HUES6 (cell line): Measurements from ENCODE around the gene ITPR3.

ENCODE experiments used
- H3K27ac ChIP-seq: 2 replicates; pipeline ENCODE4 v1.7.0; 2013; ENCODE audit warnings: low read depth, mild to moderate bottlenecking, low read length, inconsistent platforms
- H3K27me3 ChIP-seq: 2 replicates; pipeline ENCODE4 v1.6.1; 2013; ENCODE audit warnings: low read length; ENCODE audit not compliant: control insufficient read depth, insufficient read depth
- H3K36me3 ChIP-seq: 2 replicates; pipeline ENCODE4 v1.6.1; 2013; ENCODE audit warnings: low read length; ENCODE audit not compliant: control insufficient read depth, insufficient read depth
- H3K4me1 ChIP-seq: 2 replicates; pipeline ENCODE4 v1.6.1; 2013; ENCODE audit warnings: low read length; ENCODE audit not compliant: control insufficient read depth, insufficient read depth
- H3K4me3 ChIP-seq: 2 replicates; pipeline ENCODE4 v1.5.1; 2013; ENCODE audit warnings: low read depth, low read length
- H3K9ac ChIP-seq: one replicate; pipeline ENCODE4 v1.6.1; 2013; ENCODE audit warnings: mild to moderate bottlenecking, low read length
- H3K9me3 ChIP-seq: 2 replicates; pipeline ENCODE4 v1.6.1; 2013; ENCODE audit warnings: low read depth, low read length; ENCODE audit not compliant: control insufficient read depth, insufficient read depth

Gene ITPR3

GRCh38 chr6:33695451-33695887 lies 74.3 kb downstream of the ITPR3 start:
- Histone ChIP-seq H3K36me3 (peaks cover 96% of the 10 kb centered on the region), H3K27ac (no peak overlapping the region), H3K4me1 (peaks cover 32% of the 10 kb centered on the region; the same call in 1 of the 2 replicates), H3K9ac (no peak overlapping the region), H3K4me3 (no peak overlapping the region), H3K9me3 (no peaks in the 10 kb centered on the region), H3K27me3 (no peaks in the 10 kb centered on the region)

- Histone ChIP-seq H3K9me3 (no peaks in the 10 kb centered on the region), H3K9ac (no peak overlapping the region), H3K36me3 (peaks cover 96% of the 10 kb centered on the region), H3K4me1 (peaks cover 32% of the 10 kb centered on the region; the same call in 1 of the 2 replicates), H3K27me3 (no peaks in the 10 kb centered on the region), H3K4me3 (no peak overlapping the region), H3K27ac (no peak overlapping the region)
Measured at GRCh38 chr6:33696076-33696475, 75.0 kb downstream of the ITPR3 start.

GRCh38 chr6:33696548-33697518 lies 75.7 kb downstream of the ITPR3 start:
- H3K27ac ChIP-seq, result no peak overlapping the region
- no peaks in the 10 kb centered on the region for H3K27me3 ChIP-seq
- H3K9ac ChIP-seq, result no peak overlapping the region
- no peaks in the 10 kb centered on the region for H3K9me3 ChIP-seq
- peaks cover 96% of the 10 kb centered on the region for H3K36me3 ChIP-seq
- peaks cover 26% of the 10 kb centered on the region; the same call in 1 of the 2 replicates for H3K4me1 ChIP-seq
- H3K4me3 ChIP-seq, result no peak overlapping the region

- no peak overlapping the region for H3K27ac ChIP-seq
- no peaks in the 10 kb centered on the region for H3K27me3 ChIP-seq
- peaks cover 86% of the 10 kb centered on the region for H3K36me3 ChIP-seq
- H3K4me3 ChIP-seq, result no peak overlapping the region
- peaks cover 17% of the 10 kb centered on the region; the same call in 1 of the 2 replicates for H3K4me1 ChIP-seq
- no peaks in the 10 kb centered on the region for H3K9me3 ChIP-seq
- no peak overlapping the region for H3K9ac ChIP-seq
Measured at GRCh38 chr6:33697845-33698244, 76.7 kb downstream of the ITPR3 start.

- H3K4me3 ChIP-seq, result no peak overlapping the region
- peaks cover 17% of the 10 kb centered on the region; the same call in 1 of the 2 replicates for H3K4me1 ChIP-seq
- peaks cover 79% of the 10 kb centered on the region for H3K36me3 ChIP-seq
- H3K9ac ChIP-seq, result no peak overlapping the region
- no peaks in the 10 kb centered on the region for H3K27me3 ChIP-seq
- no peak overlapping the region for H3K27ac ChIP-seq
- no peaks in the 10 kb centered on the region for H3K9me3 ChIP-seq
Measured at GRCh38 chr6:33698494-33698893, 77.4 kb downstream of the ITPR3 start.

GRCh38 chr6:33699131-33699530 lies 78.0 kb downstream of the ITPR3 start:
- Histone ChIP-seq H3K4me3 (no peak overlapping the region), H3K4me1 (peaks cover 17% of the 10 kb centered on the region; the same call in 1 of the 2 replicates), H3K27me3 (no peaks in the 10 kb centered on the region), H3K27ac (no peak overlapping the region), H3K9me3 (no peaks in the 10 kb centered on the region), H3K9ac (no peak overlapping the region), H3K36me3 (peaks cover 76% of the 10 kb centered on the region)

- H3K9me3 ChIP-seq, result no peaks in the 10 kb centered on the region
- H3K36me3 ChIP-seq, result peaks cover 76% of the 10 kb centered on the region
- peaks cover 17% of the 10 kb centered on the region; the same call in 1 of the 2 replicates for H3K4me1 ChIP-seq
- H3K27me3 ChIP-seq, result no peaks in the 10 kb centered on the region
- H3K9ac ChIP-seq, result no peak overlapping the region
- no peak overlapping the region for H3K4me3 ChIP-seq
- no peak overlapping the region for H3K27ac ChIP-seq
Measured at GRCh38 chr6:33699739-33700138, 78.6 kb downstream of the ITPR3 start.

GRCh38 chr6:33700391-33701050 lies 79.4 kb downstream of the ITPR3 start:
- H3K9me3 ChIP-seq, result no peaks in the 10 kb centered on the region
- H3K4me3 ChIP-seq, result no peak overlapping the region
- H3K27ac ChIP-seq, result no peak overlapping the region
- H3K27me3 ChIP-seq, result no peaks in the 10 kb centered on the region
- no peak overlapping the region for H3K9ac ChIP-seq
- peaks cover 69% of the 10 kb centered on the region for H3K36me3 ChIP-seq
- peaks cover 19% of the 10 kb centered on the region; the same call in 1 of the 2 replicates for H3K4me1 ChIP-seq

GRCh38 chr6:33702345-33702977 lies 81.3 kb downstream of the ITPR3 start:
- Histone ChIP-seq H3K27ac (no peak overlapping the region), H3K4me3 (no peak overlapping the region), H3K36me3 (peaks cover 61% of the 10 kb centered on the region)

GRCh38 chr6:33704215-33705066 lies 83.3 kb downstream of the ITPR3 start:
- Histone ChIP-seq H3K27me3 (no peaks in the 10 kb centered on the region), H3K9ac (no peak overlapping the region), H3K9me3 (no peaks in the 10 kb centered on the region), H3K4me3 (no peak overlapping the region), H3K27ac (no peak overlapping the region), H3K36me3 (peaks cover 62% of the 10 kb centered on the region), H3K4me1 (peaks cover 14% of the 10 kb centered on the region; the same call in 1 of the 2 replicates)

More at GRCh38 chr6:33702345-33702977, 81.3 kb downstream of the ITPR3 start:
- no peak overlapping the region for H3K9ac ChIP-seq
- peaks cover 20% of the 10 kb centered on the region; the same call in 1 of the 2 replicates for H3K4me1 ChIP-seq
- H3K27me3 ChIP-seq, result no peaks in the 10 kb centered on the region
- no peaks in the 10 kb centered on the region for H3K9me3 ChIP-seq
